ENCODE measurements around the gene ATP10A.

ATP10A gene

GRCh38 chr15:25824618-25825017, 38.5 kb downstream of the ATP10A start:
- no peak for DNase-seq

GRCh38 chr15:25812845-25813244, 50.3 kb downstream of the ATP10A start:
- no peak for DNase-seq

GRCh38 chr15:25812073-25812472, 51.1 kb downstream of the ATP10A start:
- DNase-seq: no peak

GRCh38 chr15:25811481-25811906, 51.6 kb downstream of the ATP10A start:
- no peak for DNase-seq

- DNase-seq: no peak
Observed at GRCh38 chr15:25810631-25811091, 52.5 kb downstream of the ATP10A start.

GRCh38 chr15:25810154-25810553, 53.0 kb downstream of the ATP10A start:
- DNase-seq: no peak

GRCh38 chr15:25807063-25807462, 56.1 kb downstream of the ATP10A start:
- no peak for DNase-seq

- DNase-seq: no peak
Observed at GRCh38 chr15:25805031-25805430, 58.1 kb downstream of the ATP10A start.

GRCh38 chr15:25804451-25804850, 58.7 kb downstream of the ATP10A start:
- no peak for DNase-seq

GRCh38 chr15:25803541-25803940, 59.6 kb downstream of the ATP10A start:
- DNase-seq: no peak

GRCh38 chr15:25803036-25803435, 60.1 kb downstream of the ATP10A start:
- DNase-seq: no peak

- no peak for DNase-seq
Observed at GRCh38 chr15:25802285-25802830, 60.8 kb downstream of the ATP10A start.

GRCh38 chr15:25801586-25802284, 61.4 kb downstream of the ATP10A start:
- no peak for DNase-seq

- no peak for DNase-seq
Observed at GRCh38 chr15:25800761-25801515, 62.2 kb downstream of the ATP10A start.

- no peak for DNase-seq
Observed at GRCh38 chr15:25799906-25800700, 63.0 kb downstream of the ATP10A start.

- no peak for DNase-seq
Observed at GRCh38 chr15:25797936-25798901, 64.9 kb downstream of the ATP10A start.

- no peak for DNase-seq
Observed at GRCh38 chr15:25797511-25797935, 65.6 kb downstream of the ATP10A start.

GRCh38 chr15:25797035-25797434, 66.1 kb downstream of the ATP10A start:
- no peak for DNase-seq

- DNase-seq: no peak
Observed at GRCh38 chr15:25796395-25796794, 66.7 kb downstream of the ATP10A start.

- no peak for DNase-seq
Observed at GRCh38 chr15:25795712-25796111, 67.4 kb downstream of the ATP10A start.

GRCh38 chr15:25795061-25795460, 68.1 kb downstream of the ATP10A start:
- DNase-seq: no peak
